ENCODE results near the gene NDUFS3.

Gene NDUFS3

DNA sequence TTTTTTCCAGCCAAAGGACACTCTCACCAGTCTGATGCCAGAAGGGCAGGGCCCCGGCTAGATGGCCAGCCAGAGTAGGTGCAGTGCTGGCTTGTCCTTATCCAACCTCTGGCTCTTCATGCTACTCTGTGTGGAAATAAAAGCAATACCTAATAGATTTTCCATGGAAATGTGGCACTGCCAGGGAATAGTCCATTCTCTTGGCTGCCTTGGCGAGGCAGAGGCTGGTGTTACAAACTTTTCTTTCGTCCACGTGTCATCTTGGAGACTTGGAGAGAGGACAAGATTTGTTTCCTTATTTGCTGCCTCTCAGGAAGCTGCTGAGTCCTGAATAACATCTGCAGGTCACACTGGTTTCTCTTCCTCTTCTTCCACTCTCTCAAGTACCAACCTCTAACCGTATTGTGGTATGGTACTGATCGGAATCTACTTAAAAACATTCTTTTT is 32.5 kb downstream of the NDUFS3 start:
- H3K27ac Mint-ChIP-seq, result peak overlapping the region; percentile 28

DNA sequence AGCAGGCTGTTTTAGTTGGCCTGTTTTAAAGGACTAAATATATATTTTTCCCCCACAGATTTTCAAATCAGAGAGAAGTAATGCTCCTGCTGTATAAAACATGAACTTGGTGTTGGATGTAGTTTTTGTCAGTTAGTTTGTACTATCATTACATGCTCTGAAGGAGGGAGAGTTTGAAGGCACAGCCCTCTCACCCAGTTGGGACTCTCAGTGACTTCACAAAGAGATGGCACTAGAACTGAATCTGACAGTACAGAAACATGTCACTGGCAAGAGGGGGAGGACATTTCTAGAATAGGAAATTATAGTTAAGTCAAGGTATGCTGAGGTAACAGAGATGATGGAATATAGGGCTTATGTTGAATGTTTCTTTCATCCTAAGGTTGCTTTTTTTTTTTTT is 36.4 kb downstream of the NDUFS3 start:
- no peaks in the 10 kb centered on the region for H3K9me3 Mint-ChIP-seq
- DNase-seq (ENCODE audit: low spot score in 2 of 2) (no peak), ATAC-seq (ENCODE audit: low read depth) (no peak)
- no peak overlapping the region for H3K4me3 Mint-ChIP-seq
- H3K27ac Mint-ChIP-seq, result no peak overlapping the region
- peaks cover 6% of the 10 kb centered on the region for H3K36me3 Mint-ChIP-seq
- no peaks in the 10 kb centered on the region for H3K27me3 Mint-ChIP-seq
- H3K4me1 Mint-ChIP-seq, result peaks cover 11% of the 10 kb centered on the region

More for the DNA sequence above, 32.5 kb downstream of the NDUFS3 start:
- DNase-seq (ENCODE audit: low spot score in 2 of 2) (peak in 1 of 2 donors; percentile 9), ATAC-seq (ENCODE audit: low read depth) (peak; percentile 99)
- Mint-ChIP-seq H3K27me3 (no peaks in the 10 kb centered on the region), H3K4me1 (peaks cover 11% of the 10 kb centered on the region), H3K36me3 (peaks cover 3% of the 10 kb centered on the region), H3K4me3 (peak overlapping the region; percentile 32), H3K9me3 (no peaks in the 10 kb centered on the region)

DNA sequence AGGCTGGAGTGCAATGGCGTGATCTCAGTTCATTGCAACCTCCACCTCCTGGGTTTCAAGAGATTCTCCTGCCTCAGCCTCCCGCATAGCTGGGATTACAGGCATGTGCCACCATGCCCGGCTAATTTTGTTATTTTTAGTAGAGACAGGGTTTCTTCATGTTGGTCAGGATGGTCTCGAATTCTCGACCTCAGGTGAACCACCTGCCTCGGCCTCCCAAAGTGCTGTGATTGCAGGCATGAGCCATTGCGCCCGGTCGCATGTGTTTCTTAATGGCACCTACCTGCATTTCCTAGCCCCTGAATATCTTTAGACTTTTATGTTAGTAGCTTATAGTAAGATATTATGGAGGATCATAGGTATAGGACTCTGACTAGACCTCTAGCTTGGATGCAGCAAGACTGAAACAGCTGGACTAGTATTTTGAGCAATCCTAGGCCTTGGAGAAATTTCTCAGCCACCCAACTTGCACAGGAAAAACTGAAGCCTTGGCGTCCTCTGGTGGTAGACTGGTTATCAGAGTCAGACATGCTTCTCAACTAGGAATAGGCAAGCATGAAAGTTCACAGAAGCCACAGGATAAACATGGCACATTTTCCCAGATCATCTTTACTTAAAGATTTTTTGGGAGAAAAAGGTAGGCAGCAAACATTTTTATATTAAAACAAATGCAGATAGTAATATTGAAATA is 38.0 kb downstream of the NDUFS3 start:
- Mint-ChIP-seq H3K9me3 (no peaks in the 10 kb centered on the region), H3K36me3 (peaks cover 11% of the 10 kb centered on the region), H3K4me3 (no peak overlapping the region), H3K27me3 (no peaks in the 10 kb centered on the region), H3K27ac (no peak overlapping the region), H3K4me1 (peaks cover under 1% of the 10 kb centered on the region)
- no peak for DNase-seq (ENCODE audit: low spot score in 2 of 2)
- ATAC-seq (ENCODE audit: low read depth), result no peak

DNA sequence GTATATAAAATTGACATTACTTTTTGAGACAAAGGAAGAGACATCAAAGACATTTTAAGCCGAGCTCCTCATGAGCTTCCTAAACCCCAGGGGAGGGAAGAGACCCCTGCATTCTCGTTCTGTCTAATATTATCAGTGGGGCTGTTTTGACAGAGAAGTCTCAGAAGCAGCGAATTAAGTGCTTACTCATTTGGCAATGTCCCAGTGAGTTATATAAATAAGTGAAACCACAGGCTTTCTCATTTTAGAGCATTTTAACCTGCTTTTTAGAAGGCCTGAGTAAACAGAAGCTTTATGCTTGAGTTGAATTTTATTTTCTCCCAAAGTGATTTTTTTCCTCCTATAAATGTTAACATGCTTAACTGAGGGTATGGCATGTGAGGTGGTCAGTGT is 38.5 kb downstream of the NDUFS3 start:
- no peak for DNase-seq (ENCODE audit: low spot score in 2 of 2)
- H3K27me3 Mint-ChIP-seq, result no peaks in the 10 kb centered on the region
- H3K27ac Mint-ChIP-seq, result no peak overlapping the region
- H3K4me3 Mint-ChIP-seq, result no peak overlapping the region
- H3K9me3 Mint-ChIP-seq, result no peaks in the 10 kb centered on the region
- no peaks in the 10 kb centered on the region for H3K4me1 Mint-ChIP-seq
- peaks cover 11% of the 10 kb centered on the region for H3K36me3 Mint-ChIP-seq
- ATAC-seq (ENCODE audit: low read depth), result no peak

DNA sequence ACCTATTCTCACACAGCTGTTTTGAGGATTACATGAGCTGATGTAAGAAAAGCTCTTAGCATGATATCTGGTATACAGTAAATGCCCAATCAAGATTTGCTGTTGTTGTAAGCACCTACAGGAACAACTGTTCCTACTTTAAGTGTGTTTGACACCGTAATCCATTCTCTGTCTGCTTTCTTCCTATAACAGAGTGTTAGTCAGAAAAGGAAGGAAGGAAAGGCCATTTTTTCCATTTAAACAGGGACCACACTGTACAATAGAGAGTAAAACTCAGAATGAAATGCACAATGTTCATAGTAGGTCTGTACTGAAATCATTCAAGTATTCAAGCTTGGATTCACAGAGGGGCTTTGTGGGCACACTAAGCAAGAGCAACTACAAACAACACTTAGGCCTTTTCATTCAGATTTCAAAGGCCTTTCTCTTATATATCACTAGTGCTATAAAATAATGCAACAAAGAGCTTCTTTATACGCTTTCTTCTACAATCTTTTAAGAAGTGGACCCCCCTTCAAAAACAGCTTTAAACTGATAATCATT is 42.0 kb downstream of the NDUFS3 start:
- no peaks in the 10 kb centered on the region for H3K9me3 Mint-ChIP-seq
- ATAC-seq (ENCODE audit: low read depth), result no peak
- no peaks in the 10 kb centered on the region for H3K27me3 Mint-ChIP-seq
- H3K27ac Mint-ChIP-seq, result no peak overlapping the region
- H3K36me3 Mint-ChIP-seq, result peaks cover 19% of the 10 kb centered on the region
- H3K4me3 Mint-ChIP-seq, result no peak overlapping the region
- DNase-seq (ENCODE audit: low spot score in 2 of 2), result no peak
- H3K4me1 Mint-ChIP-seq, result no peaks in the 10 kb centered on the region

DNA sequence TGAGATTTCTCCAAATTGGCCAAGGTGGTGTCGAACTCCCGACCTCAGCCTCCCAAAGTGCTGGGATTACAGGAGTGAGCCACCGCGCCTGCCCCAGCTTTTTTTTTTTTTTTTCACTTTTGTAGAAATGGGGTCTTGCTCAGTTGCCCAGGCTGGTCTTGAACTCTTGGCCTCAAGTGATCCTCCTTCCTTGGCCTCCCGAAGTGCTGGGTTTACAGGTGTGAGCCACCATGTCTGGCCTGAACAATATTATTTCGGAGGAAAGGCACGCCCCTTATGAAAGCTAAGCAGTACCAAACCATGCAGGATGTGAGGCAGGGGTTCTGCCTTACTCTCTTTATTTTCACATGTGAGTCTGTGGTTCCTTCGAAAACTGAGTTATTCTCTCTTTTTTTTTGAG is 47.4 kb downstream of the NDUFS3 start:
- Mint-ChIP-seq H3K9me3 (no peaks in the 10 kb centered on the region), H3K36me3 (peaks cover 19% of the 10 kb centered on the region), H3K4me1 (no peaks in the 10 kb centered on the region), H3K4me3 (no peak overlapping the region), H3K27ac (no peak overlapping the region), H3K27me3 (no peaks in the 10 kb centered on the region)
- no peak for ATAC-seq (ENCODE audit: low read depth)
- no peak for DNase-seq (ENCODE audit: low spot score in 2 of 2)

DNA sequence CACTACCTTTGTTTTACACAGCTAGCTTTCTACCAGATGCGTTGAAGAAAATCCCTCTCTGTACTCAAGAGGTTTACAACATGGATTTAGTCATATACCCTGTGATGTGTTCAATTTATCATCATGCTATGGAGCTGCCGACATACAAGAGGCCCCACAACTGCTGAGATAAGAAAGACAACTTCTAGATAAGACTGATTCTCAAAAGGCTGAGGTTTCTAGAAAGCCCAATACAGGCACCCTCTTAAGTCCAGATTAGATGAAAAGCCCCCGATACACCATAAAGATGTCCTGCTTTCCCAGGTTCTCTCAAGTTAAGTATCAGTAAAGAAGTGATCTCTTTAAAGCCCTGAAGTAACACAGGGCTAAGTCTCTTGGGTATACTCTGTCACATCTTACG is 49.2 kb downstream of the NDUFS3 start:
- no peaks in the 10 kb centered on the region for H3K4me1 Mint-ChIP-seq
- H3K4me3 Mint-ChIP-seq, result no peak overlapping the region
- no peaks in the 10 kb centered on the region for H3K27me3 Mint-ChIP-seq
- no peak for ATAC-seq (ENCODE audit: low read depth)
- H3K27ac Mint-ChIP-seq, result no peak overlapping the region
- no peak for DNase-seq (ENCODE audit: low spot score in 2 of 2)
- peaks cover 18% of the 10 kb centered on the region for H3K36me3 Mint-ChIP-seq
- H3K9me3 Mint-ChIP-seq, result no peaks in the 10 kb centered on the region

DNA sequence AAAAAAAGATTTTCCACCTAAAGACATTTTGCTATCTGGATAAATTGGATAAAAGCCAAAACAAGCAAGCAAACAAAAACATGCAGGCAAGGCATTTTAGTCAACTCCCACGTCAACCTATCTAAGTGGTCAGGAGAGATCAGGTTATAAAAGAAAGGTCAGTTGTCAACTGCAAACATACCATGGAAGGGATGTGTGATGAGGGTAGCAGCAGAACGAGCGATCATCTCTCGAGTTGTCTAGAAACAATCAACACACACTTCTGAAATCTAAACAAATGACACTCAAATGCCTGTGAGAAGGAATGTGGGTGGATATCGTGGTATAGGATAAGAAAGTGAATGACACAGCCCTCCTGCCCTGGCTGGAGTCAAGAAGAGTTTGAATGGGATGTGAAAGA is 52.6 kb downstream of the NDUFS3 start:
- Mint-ChIP-seq H3K4me3 (no peak overlapping the region), H3K36me3 (peaks cover 14% of the 10 kb centered on the region), H3K9me3 (no peaks in the 10 kb centered on the region), H3K27ac (no peak overlapping the region), H3K27me3 (no peaks in the 10 kb centered on the region), H3K4me1 (no peaks in the 10 kb centered on the region)
- DNase-seq (ENCODE audit: low spot score in 2 of 2), result no peak
- no peak for ATAC-seq (ENCODE audit: low read depth)

Data from memory B cell (primary cell).